ENCODE measurements around the gene TNFSF13.

TNFSF13 gene, protein sequence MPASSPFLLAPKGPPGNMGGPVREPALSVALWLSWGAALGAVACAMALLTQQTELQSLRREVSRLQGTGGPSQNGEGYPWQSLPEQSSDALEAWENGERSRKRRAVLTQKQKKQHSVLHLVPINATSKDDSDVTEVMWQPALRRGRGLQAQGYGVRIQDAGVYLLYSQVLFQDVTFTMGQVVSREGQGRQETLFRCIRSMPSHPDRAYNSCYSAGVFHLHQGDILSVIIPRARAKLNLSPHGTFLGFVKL

DNA sequence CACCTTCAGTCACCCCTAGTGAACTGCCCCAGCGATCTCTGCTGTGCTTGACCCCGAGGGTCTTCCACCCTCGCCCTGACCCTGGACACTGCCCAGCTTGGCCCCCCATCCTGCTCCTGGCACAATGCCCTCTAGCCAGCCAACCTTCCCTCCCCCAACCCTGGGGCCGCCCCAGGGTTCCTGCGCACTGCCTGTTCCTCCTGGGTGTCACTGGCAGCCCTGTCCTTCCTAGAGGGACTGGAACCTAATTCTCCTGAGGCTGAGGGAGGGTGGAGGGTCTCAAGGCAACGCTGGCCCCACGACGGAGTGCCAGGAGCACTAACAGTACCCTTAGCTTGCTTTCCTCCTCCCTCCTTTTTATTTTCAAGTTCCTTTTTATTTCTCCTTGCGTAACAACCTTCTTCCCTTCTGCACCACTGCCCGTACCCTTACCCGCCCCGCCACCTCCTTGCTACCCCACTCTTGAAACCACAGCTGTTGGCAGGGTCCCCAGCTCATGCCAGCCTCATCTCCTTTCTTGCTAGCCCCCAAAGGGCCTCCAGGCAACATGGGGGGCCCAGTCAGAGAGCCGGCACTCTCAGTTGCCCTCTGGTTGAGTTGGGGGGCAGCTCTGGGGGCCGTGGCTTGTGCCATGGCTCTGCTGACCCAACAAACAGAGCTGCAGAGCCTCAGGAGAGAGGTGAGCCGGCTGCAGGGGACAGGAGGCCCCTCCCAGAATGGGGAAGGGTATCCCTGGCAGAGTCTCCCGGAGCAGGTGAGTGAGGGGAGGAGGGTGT is at the start of gene TNFSF13:
Gene TNFSF13 (plus strand): TSS at position 207 of the 776 bp plus-strand sequence. CDS start 290 bp downstream, at position 497.
- no peak for DNase-seq (ENCODE audit: low spot score)

DNA sequence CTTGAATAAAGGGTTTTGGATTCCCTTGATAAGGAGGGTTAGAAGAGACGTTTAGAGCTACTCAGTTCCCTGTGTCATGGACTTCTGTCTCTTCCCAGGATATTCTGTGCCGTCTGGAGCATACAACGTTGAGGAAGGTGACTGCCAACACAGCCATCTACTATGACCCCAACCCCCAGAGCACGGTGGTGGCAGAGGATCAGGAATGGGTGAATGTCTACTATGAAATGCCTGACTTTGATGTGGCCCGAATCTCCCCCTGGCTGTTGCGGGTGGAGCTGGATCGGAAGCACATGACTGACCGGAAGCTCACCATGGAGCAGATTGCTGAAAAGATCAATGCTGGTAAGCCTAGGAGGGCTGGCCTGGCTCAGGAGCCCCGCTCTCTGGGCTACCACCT is 49.7 kb upstream of the TNFSF13 start:
- DNase-seq (ENCODE audit: low spot score), result no peak

DNA sequence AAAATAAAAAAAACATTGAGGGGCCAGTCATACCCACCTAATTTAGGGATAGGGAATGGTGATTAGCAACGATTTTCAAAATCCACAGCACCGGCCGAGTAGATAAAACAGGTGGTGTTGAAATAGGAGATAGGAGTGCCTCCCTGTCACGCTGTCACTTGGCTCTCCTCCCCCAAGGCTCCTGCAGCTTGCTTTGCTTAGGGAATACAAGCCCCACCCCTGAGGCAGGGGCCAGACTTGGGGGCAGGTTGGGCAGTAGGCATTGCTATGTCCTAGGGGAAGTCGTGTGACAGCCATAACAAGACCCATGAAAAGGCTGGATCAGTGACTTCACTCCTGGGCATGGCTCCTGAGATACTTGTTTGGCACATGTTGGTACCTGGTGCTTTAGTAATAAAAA is 48.6 kb upstream of the TNFSF13 start:
- no peak for DNase-seq (ENCODE audit: low spot score)

DNA sequence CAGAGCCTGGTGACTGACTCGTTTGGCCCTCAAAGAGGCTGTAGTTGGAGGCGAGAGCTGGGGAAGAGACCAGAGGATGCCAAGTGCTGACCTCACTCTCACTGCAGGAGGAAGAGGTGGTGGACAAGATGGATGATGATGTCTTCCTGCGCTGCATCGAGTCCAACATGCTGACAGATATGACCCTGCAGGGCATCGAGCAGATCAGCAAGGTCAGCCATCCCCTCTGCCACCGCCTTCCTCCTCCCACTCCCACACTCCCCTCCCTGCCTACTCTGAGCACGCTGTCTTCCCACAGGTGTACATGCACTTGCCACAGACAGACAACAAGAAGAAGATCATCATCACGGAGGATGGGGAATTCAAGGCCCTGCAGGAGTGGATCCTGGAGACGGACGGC is 47.4 kb upstream of the TNFSF13 start:
- no peak for DNase-seq (ENCODE audit: low spot score)

DNA sequence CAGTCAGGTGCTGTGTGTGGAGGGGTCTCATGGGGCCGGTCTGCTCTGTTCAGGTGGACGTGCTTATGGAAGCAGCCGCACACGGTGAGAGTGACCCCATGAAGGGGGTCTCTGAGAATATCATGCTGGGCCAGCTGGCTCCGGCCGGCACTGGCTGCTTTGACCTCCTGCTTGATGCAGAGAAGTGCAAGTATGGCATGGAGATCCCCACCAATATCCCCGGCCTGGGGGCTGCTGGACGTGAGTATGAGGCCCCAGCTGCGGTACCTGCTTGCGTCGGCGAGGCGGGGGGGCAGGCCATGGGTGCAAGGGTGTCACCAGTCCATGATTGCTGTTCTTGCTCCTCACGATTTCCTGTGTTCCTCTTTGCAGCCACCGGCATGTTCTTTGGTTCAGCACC is 46.4 kb upstream of the TNFSF13 start:
- DNase-seq (ENCODE audit: low spot score), result no peak

DNA sequence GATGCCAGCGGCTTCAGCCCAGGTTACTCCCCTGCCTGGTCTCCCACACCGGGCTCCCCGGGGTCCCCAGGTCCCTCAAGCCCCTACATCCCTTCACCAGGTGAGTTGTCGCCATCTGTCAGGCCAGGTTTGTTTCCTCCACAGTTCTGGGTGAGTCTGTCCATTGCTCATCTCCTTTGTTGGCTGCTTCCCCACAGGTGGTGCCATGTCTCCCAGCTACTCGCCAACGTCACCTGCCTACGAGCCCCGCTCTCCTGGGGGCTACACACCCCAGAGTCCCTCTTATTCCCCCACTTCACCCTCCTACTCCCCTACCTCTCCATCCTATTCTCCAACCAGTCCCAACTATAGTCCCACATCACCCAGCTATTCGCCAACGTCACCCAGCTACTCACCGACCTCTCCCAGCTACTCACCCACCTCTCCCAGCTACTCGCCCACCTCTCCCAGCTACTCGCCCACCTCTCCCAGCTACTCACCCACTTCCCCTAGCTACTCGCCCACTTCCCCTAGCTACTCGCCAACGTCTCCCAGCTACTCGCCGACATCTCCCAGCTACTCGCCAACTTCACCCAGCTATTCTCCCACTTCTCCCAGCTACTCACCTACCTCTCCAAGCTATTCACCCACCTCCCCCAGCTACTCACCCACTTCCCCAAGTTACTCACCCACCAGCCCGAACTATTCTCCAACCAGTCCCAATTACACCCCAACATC is 45.6 kb upstream of the TNFSF13 start:
- DNase-seq (ENCODE audit: low spot score), result no peak

DNA sequence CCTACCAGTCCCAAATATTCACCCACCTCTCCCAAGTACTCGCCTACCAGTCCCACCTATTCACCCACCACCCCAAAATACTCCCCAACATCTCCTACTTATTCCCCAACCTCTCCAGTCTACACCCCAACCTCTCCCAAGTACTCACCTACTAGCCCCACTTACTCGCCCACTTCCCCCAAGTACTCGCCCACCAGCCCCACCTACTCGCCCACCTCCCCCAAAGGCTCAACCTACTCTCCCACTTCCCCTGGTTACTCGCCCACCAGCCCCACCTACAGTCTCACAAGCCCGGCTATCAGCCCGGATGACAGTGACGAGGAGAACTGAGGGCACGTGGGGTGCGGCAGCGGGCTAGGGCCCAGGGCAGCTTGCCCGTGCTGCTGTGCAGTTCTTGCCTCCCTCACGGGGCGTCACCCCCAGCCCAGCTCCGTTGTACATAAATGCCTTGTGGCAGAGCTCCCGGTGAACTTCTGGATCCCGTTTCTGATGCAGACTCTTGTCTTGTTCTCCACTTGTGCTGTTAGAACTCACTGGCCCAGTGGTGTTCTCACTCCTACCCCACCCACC is 44.6 kb upstream of the TNFSF13 start:
- DNase-seq (ENCODE audit: low spot score), result no peak

DNA sequence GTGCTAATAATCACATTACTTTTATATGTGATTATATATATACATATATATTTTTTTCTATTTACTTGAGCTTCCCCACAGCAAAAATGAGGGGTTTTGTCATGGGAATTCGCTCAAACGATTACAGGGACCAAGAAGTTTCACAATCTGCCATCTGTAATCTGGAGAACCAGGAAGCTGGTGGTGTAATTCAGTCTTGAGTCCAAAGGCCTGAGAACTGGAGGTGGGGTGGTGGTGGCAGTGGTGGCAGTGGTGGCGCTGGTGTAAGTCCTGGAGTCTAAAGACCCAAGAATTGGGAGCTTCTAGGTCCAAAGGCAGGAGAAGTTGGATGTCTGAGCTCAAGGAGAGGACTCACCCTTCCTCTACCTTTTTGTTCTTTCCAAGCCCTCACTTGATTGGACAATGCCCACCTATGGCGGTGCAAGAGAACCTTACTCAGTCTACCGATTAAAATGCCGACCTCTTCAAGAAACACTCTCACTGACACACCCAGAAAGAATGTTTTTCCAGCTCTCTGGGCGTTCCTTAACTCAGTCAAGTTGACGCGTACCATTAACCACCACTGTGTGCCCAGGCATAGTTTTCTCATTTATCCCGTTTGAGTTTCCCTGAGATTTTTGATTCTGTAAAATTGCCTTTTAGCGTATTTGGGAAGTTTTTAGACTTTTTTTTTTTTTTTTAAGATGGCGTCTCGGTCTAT is 42.5 kb upstream of the TNFSF13 start:
- DNase-seq (ENCODE audit: low spot score), result no peak

DNA sequence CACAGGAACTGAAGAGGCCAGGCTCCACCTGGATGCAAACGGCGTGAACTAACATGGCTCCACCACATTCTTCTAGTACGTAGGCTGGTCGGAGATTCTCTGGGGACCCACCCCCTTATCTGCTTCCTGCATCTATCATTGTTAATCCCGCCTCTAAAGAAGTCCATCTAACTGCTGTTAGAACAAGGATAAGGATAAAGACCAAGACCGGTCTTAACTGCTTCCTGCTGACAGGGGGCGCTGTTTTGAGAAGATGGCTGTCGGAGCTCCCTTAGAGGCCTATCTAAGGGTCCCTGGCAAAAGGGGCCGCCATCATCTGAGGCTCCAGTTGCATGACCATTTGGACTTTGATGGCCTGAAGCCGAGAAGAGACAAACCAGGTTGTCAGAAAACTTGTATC is 35.5 kb upstream of the TNFSF13 start:
- no peak for DNase-seq (ENCODE audit: low spot score)

DNA sequence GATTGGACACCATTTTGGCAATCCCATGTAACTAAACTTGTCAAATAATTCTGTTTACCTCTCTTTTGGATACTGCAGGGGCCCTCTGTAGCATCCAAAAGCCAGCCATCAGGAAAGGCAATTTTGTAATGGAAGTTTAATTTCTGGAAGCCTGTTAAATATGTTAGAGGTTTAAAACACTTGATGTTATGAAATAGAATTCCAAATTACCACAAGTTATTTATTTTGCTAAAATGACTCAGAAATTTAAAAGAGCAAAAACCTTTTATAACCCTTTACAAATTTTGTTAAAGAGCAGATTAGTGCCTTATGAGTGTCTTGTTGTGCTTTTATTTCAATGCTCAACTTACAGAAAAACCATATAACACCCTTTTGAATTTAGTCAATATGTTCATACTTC is 29.7 kb upstream of the TNFSF13 start:
- DNase-seq (ENCODE audit: low spot score), result no peak

DNA sequence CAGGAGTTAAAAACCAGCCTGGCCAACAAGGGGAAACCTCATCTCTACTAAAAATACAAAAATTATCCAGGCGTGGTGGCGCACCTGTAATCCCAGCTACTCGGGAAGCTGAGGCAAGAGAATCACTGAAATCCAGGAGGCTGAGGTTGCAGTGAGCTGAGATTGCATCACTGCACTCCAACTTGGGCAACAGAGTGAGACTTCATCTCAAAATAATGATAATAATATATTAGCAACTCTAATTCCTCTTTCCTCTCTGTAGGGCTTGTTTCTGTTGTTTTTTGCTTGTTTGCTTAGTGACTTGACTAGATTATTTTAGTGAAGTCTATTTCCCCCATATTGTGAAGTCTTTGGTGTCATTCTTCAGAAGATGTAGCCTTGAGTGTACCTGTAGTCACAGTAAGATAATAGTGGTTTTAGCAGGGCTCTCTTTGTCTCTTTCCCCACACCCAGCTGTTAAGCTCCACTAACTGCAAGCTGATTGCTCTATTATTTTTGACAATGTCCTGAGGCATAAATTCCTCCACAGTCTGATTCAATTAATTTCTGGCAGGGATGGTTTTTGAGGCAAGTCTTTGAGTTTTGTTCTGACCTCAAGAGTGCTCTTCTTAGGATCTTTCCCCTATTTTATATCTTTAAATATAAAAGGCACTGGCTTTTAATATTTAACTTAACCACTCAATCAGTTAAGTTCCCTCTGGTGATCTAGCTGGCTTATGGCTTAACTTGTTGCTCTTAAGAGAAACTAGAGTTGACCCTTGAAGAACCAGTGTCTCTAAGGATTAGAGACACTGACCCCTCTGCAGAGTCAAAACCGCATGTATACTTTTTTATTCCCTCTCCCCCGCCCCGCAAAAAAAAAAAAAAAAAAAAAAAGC is 28.3 kb upstream of the TNFSF13 start:
- DNase-seq (ENCODE audit: low spot score), result no peak

DNA sequence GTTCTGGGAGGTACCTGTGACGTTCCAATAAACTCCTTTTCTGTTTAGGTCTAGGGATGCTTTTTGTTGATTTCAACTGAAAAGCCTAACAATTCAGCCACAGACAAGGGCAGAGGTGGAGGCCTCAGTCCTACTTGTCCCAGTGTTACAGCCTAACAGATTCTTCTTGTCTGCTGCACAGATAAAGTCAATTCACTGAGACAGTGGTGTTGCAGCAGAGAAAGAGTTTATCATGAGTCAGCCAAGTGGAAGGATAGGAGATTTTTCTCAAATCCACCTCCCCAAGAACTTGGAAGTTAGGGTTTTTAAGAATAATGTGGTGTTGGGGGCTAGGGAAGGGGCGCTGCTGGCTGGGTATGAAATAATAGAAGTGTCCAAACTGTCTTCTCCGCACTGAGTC is 20.5 kb upstream of the TNFSF13 start:
- DNase-seq (ENCODE audit: low spot score), result no peak

DNA sequence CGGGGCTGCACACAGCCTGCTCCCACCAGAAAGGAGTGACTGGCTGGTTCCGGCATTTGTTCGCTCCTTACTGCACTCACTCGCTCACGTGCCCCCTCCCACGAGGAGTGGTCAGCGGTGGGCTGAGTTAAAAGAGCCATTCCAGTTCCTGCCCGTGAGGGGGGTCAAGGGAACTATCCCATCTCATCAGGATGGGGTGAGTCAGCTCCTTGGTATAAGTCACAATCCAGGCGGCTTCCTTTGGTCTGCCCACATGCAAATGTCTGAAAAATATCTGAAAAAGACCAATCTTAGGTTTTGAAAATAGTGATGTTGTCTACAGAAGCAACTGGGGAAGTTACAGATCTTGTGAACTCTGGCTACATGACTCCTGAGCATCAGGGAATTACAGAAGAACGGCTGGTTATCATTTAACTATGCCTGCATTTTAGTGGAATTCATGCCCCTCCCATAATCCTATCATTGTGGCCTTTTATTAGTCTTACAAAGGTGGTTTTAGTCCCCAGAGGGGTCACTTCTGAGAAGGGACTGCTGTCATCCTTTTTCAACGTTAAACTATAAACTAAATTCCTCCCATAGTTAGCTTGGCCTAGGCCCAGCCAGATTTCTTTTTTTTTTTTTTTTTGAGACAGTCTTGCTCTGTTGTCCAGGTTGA is 19.5 kb upstream of the TNFSF13 start:
- no peak for DNase-seq (ENCODE audit: low spot score)

DNA sequence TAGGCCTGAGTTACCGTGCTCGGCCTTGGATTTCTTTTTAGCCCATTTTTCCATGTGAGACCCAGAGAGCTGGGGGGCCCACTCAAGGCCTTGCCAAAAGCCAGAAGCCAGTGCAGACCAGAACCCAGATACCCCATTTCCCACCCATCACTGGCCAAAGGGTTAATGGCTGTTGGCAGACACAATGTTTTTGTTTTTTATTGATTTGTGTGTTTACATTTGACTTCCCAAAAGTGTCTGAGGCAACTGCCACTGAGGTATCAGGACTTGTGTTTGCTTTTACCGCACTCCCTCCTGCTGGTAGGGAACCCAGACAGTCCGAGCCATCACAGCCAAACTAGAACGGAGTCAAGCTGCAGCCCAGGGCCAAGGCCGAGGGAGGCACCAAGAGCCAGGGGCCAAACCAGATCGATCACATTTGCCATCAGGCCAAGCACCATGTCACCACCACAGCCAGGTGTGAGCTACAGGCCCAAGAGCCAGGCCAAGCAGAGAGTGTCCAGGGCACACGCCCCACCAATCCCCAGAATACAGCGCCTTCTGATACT is 17.4 kb upstream of the TNFSF13 start:
- DNase-seq (ENCODE audit: low spot score), result no peak

DNA sequence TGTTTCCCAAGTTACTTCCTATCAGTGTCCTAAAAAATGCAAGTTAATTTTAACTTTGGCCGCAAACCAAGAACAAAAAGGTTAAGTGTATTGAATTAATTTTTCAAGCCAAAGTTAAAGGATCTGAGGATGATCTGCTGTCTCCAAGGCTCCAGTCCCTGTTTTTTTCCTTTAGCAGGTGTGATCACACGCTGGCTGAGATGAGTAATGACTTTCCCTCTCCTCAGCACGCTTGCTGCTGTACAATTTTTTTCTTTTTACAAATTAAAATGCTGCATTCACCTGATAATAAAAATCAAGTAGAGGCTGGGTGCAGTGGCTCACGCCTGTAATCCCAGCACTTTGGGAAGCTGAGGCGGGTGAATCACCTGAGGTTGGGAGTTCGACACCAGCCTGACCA is 13.6 kb upstream of the TNFSF13 start:
- DNase-seq (ENCODE audit: low spot score), result no peak

DNA sequence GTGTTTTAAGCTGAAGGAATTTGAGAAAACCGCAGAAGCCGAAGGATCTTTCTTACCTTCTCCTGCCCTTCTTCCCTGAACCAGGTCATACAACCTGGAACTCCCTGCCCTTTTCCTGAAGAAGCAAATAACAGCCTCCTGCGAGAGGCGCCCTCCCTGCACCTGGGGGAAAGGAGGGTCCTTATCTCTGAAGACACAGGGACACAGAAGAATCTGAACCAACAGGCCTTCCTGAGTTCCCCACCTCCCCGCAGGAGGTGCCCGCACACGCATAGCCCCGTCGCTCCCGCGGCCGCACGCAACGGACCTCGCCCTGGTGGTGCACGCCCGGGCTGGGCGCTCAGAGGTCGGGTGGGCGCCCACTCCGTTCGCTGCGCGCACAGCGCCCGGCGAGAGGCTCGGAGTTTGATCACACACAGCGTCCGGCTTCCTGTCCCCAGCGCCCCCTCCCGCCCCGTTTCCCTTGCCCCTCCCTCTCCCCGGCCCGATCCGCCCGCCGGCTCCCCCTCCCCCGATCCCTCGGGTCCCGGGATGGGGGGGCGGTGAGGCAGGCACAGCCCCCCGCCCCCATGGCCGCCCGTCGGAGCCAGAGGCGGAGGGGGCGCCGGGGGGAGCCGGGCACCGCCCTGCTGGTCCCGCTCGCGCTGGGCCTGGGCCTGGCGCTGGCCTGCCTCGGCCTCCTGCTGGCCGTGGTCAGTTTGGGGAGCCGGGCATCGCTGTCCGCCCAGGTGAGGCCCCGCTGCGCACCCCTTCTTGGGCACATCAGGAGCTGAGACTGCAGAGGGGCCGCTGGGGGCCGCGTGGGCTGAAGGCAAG is 9.8 kb upstream of the TNFSF13 start, which contains the start of gene TNFSF12:
Gene TNFSF12 (plus strand): TSS at position 474 of the 816 bp plus-strand sequence. CDS start 96 bp downstream, at position 570.
- no peak for DNase-seq (ENCODE audit: low spot score)

DNA sequence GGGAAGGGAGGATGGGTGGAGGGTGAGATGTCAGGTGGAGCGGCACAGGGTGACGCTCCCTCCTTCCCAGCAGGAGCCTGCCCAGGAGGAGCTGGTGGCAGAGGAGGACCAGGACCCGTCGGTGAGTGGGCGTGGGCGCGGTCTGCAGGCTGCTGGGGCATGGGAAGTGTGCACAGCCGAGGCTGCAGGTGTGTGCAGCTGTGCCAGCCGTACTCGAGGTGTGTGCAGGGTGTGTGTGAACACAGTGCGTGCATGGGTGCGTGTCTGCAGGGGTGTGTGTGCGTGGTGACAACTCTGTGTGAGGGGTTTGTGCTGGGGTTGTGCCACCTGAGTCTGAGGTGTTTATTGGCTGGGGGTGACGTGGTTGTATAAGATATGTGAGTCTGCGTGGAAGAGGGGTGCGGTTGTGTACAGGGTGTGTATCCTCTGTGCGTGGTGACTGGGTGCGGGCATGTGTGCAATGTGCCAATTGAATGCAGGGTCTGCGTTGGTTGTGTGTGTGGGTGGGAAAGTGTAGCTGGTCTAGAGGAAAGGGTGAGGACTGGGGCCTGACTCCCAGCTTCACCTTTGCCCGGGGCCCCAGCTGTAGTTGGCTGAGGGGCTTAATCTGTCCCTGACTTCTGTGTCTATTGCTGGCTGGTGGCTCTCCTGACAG is 9.0 kb upstream of the TNFSF13 start:
- no peak for DNase-seq (ENCODE audit: low spot score)

DNA sequence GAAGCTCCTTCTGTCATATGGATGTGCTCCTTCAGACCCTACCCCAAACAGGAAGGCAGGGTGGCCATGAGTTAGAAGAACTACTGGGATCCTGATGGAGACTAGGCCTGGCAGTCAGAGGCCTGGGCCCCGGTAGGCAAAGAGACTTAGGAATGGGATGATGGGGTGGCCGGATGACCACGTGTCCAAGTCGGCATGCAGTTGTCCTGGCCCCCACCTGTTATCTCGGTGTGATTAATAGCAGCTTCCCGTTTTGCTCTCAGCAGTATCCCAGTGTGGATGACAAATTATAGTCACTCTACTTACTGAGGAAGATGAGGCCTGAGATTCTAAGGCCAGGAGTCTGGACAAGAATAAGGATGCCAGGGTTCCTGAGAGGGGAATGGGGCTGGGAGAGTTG is 8.2 kb upstream of the TNFSF13 start:
- DNase-seq (ENCODE audit: low spot score), result no peak

DNA sequence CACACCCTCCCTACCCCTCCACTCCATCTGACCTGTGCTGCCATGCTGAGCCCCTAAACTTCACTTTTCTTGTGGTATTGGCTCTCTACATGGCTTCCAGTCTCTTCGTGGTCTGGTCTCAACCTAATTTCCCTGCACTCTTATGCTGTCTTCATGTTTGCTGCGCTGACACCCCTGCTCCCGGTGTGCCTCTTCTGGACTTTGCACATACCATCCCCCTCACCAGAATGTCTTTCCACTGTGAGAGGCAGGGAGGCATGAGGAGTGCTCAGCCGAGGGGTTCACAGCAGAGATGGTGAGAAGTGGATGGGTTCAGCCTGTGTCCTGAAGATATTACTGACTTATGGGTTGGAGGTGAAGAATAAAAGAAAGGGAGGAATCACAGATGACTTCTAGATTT is 7.2 kb upstream of the TNFSF13 start:
- DNase-seq (ENCODE audit: low spot score), result no peak
